ENCODE measurements around the gene SOX18.

Gene SOX18

GRCh38 chr20:64006902-64007301, 42.5 kb downstream of the SOX18 start:
- DNase-seq (ENCODE audit: low spot score), result no peak
- TF ChIP-seq, protein P1, sequence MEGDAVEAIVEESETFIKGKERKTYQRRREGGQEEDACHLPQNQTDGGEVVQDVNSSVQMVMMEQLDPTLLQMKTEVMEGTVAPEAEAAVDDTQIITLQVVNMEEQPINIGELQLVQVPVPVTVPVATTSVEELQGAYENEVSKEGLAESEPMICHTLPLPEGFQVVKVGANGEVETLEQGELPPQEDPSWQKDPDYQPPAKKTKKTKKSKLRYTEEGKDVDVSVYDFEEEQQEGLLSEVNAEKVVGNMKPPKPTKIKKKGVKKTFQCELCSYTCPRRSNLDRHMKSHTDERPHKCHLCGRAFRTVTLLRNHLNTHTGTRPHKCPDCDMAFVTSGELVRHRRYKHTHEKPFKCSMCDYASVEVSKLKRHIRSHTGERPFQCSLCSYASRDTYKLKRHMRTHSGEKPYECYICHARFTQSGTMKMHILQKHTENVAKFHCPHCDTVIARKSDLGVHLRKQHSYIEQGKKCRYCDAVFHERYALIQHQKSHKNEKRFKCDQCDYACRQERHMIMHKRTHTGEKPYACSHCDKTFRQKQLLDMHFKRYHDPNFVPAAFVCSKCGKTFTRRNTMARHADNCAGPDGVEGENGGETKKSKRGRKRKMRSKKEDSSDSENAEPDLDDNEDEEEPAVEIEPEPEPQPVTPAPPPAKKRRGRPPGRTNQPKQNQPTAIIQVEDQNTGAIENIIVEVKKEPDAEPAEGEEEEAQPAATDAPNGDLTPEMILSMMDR (IDR thresholded peaks at IDR 0.05; ENCODE audit: extremely low read depth, insufficient read depth, missing control alignments), result no peak
- in situ Hi-C loops (cut with MboI; ENCODE audit: low pct_unique_long_range_greater_than_20kb, low sequenced_read_pairs, unreplicated experiment), result no loop called here

DNA sequence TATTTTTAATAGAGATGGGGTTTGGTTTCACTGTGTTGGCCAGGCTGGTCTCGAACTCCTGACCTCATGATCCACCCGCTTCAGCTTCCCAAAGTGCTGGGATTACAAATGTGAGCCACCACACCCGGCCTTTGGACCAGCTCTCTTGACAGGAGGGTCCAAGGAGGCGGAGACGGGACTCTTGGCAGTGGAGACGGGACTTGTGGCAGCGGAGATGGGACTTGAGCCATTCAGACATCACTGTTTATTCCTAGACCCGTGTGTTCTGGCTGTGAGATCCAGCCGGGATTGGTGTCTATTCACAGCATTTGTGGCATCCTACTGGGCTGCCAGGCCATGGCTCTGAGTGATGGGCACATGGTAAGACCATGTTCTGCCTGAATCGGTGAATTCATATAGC, 42.9 kb downstream of the SOX18 start:
- in situ Hi-C loops (cut with MboI; ENCODE audit: low pct_unique_long_range_greater_than_20kb, low sequenced_read_pairs, unreplicated experiment), result no loop called here
- DNase-seq (ENCODE audit: low spot score), result no peak
- TF ChIP-seq, protein P1 (IDR thresholded peaks at IDR 0.05; ENCODE audit: extremely low read depth, insufficient read depth, missing control alignments), result no peak

- in situ Hi-C loops (cut with MboI; ENCODE audit: low pct_unique_long_range_greater_than_20kb, low sequenced_read_pairs, unreplicated experiment), result no loop called here
- no peak for DNase-seq (ENCODE audit: low spot score)
- TF ChIP-seq, protein P1 (IDR thresholded peaks at IDR 0.05; ENCODE audit: extremely low read depth, insufficient read depth, missing control alignments), result no peak
Observed at GRCh38 chr20:64005394-64005793, 44.0 kb downstream of the SOX18 start.

DNA sequence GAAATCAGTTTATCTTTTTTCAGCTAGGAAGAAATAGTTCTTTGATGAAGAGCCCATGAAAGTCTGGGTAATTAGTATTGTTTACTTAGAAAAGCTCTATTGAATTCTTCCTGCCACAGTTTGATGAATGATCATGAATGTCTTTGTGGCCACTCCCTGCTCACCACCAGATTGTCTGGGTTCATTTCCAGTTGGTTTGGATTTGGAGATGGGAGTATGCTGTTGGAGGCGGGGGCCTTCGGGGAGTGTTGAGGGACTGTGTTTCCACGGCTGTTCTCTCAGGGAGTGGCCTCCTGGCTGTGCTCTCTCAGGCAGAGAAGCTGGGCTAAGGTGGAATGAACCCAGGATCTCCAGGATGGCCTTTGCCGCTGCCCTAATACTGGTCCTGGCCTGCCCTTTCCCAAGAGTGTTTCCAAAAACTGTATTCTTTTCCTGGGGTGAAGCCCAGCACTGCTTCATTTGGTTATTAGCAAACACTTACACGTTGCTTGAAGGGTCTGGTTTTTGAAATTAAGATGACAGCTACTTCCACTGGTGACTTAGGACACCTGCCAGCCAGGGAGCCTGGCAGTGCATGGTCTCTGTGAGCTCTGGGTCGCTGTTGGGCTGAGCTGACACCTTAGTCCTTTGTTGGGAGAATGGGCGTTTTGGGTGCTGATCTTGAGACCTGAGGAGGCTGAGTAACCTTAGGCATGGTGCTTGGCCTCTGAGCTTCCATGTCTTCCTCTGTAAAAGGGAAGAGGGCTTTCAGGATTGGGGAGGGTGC, 45.3 kb downstream of the SOX18 start:
- DNase-seq (ENCODE audit: low spot score), result no peak
- in situ Hi-C loops (cut with MboI; ENCODE audit: low pct_unique_long_range_greater_than_20kb, low sequenced_read_pairs, unreplicated experiment), result no loop called here
- TF ChIP-seq, protein P1 (IDR thresholded peaks at IDR 0.05; ENCODE audit: extremely low read depth, insufficient read depth, missing control alignments), result no peak

GRCh38 chr20:64001607-64002011, 47.8 kb downstream of the SOX18 start:
- TF ChIP-seq, protein P1 (IDR thresholded peaks at IDR 0.05; ENCODE audit: extremely low read depth, insufficient read depth, missing control alignments), result no peak
- in situ Hi-C loops (cut with MboI; ENCODE audit: low pct_unique_long_range_greater_than_20kb, low sequenced_read_pairs, unreplicated experiment), result no loop called here
- DNase-seq (ENCODE audit: low spot score), result no peak

- in situ Hi-C loops (cut with MboI; ENCODE audit: low pct_unique_long_range_greater_than_20kb, low sequenced_read_pairs, unreplicated experiment), result no loop called here
- TF ChIP-seq, protein P1 (IDR thresholded peaks at IDR 0.05; ENCODE audit: extremely low read depth, insufficient read depth, missing control alignments), result no peak
- no peak for DNase-seq (ENCODE audit: low spot score)
Observed at GRCh38 chr20:64000906-64001305, 48.5 kb downstream of the SOX18 start.

All from GM13977 (cell line).